Thoracic aorta (tissue), 2 donors: Measurements from ENCODE around the gene TTC9C. TPM values are rescaled to one million over a fixed set of nuclear protein-coding genes. Genes with fewer than 3 reads are reported as not detected.

Experiments
- ATAC-seq: fragments of 150-250 bp; one replicate; pipeline ENCODE4 v1.8.0; 2017; ENCODE audit warnings: low read depth; ENCODE audit not compliant: insufficient number of reproducible peaks, low FRiP score
- DNase-seq: peaks from one replicate; pipeline ENCODE4 v3.0.0-alpha.2; 2020; ENCODE audit warnings: low spot score
- H3K27ac ChIP-seq, 2 donors: fragments of 200-600 bp; sonication (generic); 1 replicate in 1 of 2; 2 replicates in 1 of 2; pipeline ENCODE4 v1.5.1; 2016; ENCODE audit warnings: mild to moderate bottlenecking in 2 of 2, moderate library complexity in 2 of 2
- H3K27me3 ChIP-seq: fragments of 200-600 bp; sonication (generic); replicated peaks from 2 replicates; pipeline ENCODE4 v1.6.0; 2016; ENCODE audit warnings: mild to moderate bottlenecking; ENCODE audit not compliant: insufficient read depth
- H3K36me3 ChIP-seq: fragments of 200-600 bp; sonication (generic); one replicate; pipeline ENCODE4 v1.5.1; 2016
- H3K4me1 ChIP-seq, 2 donors: fragments of 200-600 bp; sonication (generic); 1 replicate in 1 of 2; 2 replicates in 1 of 2; pipeline versions ENCODE4 v1.5.1 to v1.6.0; 2016; ENCODE audit warnings: low read depth in 2 of 2, mild to moderate bottlenecking in 1 of 2; ENCODE audit not compliant: control insufficient read depth in 1 of 2
- H3K4me3 ChIP-seq: fragments of 200-600 bp; sonication (generic); 2 replicates; pipeline ENCODE4 v1.5.1; 2016; ENCODE audit warnings: mild to moderate bottlenecking
- H3K9me3 ChIP-seq: fragments of 200-600 bp; sonication (generic); 2 replicates; pipeline ENCODE4 v1.5.1; 2016
- total RNA-seq, 2 donors: library from RNA; depleted of rRNA; stranded (reverse); fragments of >200 nt; gene quantifications; one replicate each; pipeline versions ENCODE4 v1.1.0 to v1.2.3, GENCODE V29; 2016
- TF ChIP-seq, protein P1 (sequence below): fragments of 200-600 bp; sonication (generic); IDR thresholded peaks from one replicate; pipeline ENCODE4 v1.5.1; 2019; ENCODE audit warnings: antibody characterized with exemption

TTC9C gene, protein sequence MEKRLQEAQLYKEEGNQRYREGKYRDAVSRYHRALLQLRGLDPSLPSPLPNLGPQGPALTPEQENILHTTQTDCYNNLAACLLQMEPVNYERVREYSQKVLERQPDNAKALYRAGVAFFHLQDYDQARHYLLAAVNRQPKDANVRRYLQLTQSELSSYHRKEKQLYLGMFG
- 10 to 100 TPM in 1 of 2 donors, 1 to 10 TPM in 1; 9.1 to 14.5 TPM for total RNA-seq

DNA sequence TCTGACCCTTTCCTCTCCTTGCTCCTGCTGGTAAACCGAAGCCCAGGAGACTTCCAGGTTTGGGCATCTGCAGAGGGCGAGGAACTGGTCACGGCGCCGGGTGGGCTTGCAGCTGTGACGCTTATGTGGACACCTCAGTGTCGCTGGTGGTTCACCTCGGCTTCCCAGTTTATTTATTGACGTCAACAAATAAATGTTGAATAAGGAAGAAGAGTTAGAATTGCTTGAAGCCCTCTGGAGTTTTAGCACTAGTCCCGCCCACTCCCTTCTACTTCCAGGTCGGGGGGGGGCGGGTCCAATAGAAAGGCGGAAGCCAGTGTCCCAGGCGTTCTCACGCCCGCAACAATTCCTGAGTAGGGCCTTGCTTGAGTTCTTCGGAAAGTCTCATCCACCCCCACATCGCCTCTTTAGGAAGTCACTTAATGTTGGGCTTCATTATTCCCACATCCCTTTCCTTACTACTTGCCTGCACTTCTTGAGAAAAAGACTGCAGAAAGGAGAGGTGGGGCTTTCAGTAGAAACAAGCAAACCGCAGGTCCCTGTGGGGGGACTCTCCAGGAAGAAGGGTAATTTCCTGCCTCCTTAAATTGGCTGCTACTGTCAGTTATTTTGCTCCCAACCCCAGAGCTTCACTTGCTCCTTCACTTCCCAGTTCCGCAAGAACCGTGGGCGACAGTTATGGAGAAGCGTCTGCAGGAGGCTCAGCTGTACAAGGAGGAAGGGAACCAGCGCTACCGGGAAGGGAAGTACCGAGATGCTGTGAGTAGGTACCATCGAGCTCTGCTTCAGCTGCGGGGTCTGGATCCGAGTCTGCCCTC, at the start of gene TTC9C:
Gene TTC9C (plus strand): TSS at position 316 of the 818 bp plus-strand sequence. CDS start 363 bp downstream, at position 679.
- Histone ChIP-seq H3K27me3 (no peaks in the 10 kb centered on the region), H3K4me1 (peaks cover 29 to 53% of the 10 kb centered on the region in 2 donors), H3K27ac (peak within 1 kb of the TSS; percentile 94 to 95), H3K4me3 (peak within 1 kb of the TSS; percentile 97), H3K9me3 (no peaks in the 10 kb centered on the region), H3K36me3 (peaks cover 16% of the 10 kb centered on the region)
- ATAC-seq (peak; percentile 71), DNase-seq (peak; percentile 74)
- TF ChIP-seq, protein P1, sequence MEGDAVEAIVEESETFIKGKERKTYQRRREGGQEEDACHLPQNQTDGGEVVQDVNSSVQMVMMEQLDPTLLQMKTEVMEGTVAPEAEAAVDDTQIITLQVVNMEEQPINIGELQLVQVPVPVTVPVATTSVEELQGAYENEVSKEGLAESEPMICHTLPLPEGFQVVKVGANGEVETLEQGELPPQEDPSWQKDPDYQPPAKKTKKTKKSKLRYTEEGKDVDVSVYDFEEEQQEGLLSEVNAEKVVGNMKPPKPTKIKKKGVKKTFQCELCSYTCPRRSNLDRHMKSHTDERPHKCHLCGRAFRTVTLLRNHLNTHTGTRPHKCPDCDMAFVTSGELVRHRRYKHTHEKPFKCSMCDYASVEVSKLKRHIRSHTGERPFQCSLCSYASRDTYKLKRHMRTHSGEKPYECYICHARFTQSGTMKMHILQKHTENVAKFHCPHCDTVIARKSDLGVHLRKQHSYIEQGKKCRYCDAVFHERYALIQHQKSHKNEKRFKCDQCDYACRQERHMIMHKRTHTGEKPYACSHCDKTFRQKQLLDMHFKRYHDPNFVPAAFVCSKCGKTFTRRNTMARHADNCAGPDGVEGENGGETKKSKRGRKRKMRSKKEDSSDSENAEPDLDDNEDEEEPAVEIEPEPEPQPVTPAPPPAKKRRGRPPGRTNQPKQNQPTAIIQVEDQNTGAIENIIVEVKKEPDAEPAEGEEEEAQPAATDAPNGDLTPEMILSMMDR = no peak

DNA sequence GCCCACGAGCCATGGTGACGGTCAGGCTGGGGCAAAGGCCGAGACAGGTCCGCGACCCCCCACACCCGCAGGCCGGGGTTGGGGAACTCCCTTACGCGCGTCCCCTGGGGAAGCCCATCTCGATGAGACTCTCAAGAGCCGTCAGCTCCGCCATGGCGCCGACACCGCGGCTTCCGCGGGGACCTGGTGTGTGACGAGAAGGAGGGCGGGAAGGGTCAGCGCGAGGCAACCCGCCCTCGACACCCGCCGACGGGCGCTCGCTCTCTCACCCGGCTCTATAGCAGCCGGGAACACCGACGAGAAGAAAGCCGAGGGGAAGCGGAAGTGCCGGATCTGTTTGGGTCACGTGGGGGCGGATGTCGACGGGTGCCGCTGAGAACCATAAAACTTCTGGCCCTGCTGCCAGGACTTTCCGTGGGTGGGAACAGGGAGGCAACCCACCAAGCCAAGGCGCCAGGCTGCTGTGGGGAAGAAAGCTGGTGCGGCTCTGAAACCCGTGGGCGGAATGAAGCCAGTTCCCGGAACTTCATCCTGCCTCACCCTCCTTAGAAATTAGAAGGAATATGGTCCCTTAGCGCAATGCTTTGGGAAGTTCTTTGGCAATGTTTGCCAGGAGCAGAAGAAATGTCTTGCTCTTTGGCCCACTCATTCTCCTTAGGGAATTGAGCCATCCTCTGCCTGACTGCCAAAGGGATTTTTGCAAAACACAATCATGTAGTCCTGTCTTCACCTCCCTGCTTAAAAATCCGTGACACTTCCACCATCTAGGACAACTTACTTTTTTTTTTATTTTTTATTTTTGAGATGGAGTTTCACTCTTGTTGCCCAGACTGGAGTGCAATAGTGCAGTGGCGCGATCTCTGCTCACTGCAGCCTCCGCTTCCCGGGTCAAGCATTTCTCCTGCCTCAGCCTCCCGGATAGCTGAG, 49.3 kb upstream of the TTC9C start, which contains the start of gene UBXN1:
Gene UBXN1 (minus strand): TSS at position 304 of the 927 bp plus-strand sequence. CDS start 150 bp downstream, at position 154.
- peaks cover 11 to 23% of the 10 kb centered on the region in 2 donors for H3K4me1 ChIP-seq
- peak within 1 kb of the TSS; percentile 93 to 97 for H3K27ac ChIP-seq
- no peaks in the 10 kb centered on the region for H3K27me3 ChIP-seq
- peak within 1 kb of the TSS; percentile 100 for H3K4me3 ChIP-seq
- ATAC-seq (peak; percentile 82), DNase-seq (peak; percentile 87)
- H3K9me3 ChIP-seq = no peaks in the 10 kb centered on the region
- H3K36me3 ChIP-seq = peaks cover 16% of the 10 kb centered on the region
- TF ChIP-seq, protein P1 = no peak

DNA sequence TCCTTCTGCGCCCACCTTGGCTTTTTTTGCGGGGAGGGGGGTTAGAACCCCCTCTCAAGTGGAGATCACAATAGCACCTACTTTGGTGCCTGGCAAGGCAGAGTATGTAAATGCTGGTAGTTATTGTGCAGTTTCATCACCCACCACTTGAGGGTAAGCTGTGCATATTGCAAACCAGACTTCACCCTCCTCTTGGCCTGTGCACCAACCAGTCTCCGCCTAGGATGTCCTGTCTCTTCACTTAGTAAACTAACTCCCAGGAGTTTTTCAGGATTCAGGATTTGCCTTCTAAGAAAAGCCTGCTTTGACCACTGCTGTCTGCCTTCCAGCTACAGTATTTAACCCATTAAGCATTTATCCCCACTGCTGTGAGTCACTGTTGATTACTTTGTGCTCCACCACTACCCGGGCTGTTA, 47.5 kb upstream of the TTC9C start:
- H3K27me3 ChIP-seq = no peaks in the 10 kb centered on the region
- H3K36me3 ChIP-seq = peaks cover 9% of the 10 kb centered on the region
- peaks cover 11 to 23% of the 10 kb centered on the region in 2 donors for H3K4me1 ChIP-seq
- TF ChIP-seq, protein P1 = peak; percentile 26
- H3K9me3 ChIP-seq = no peaks in the 10 kb centered on the region
- DNase-seq (no peak), ATAC-seq (no peak)
- H3K27ac ChIP-seq = no peak overlapping the region
- no peak overlapping the region for H3K4me3 ChIP-seq

DNA sequence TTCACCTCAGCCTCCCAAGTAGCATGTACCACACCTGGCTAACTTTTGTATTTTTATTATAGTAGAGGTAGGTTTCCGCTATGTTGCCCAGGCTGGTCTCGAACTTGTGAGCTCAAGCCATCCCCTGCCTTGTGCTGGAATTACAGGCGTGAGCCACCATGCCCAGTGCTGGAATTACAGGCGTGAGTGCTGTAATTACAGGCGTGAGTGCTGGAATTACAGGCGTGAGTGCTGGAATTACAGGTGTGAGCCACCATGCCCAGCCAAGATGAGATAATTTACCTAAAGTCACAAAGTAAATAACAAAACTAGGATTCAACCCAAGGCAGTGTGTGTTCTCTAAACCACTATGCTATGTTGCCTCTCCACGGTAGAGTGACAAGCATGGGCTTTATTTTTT, 45.8 kb upstream of the TTC9C start:
- H3K4me3 ChIP-seq = no peak overlapping the region
- H3K27ac ChIP-seq = no peak overlapping the region
- TF ChIP-seq, protein P1 = no peak
- no peaks in the 10 kb centered on the region for H3K9me3 ChIP-seq
- DNase-seq = no peak
- no peaks in the 10 kb centered on the region for H3K36me3 ChIP-seq
- H3K27me3 ChIP-seq = no peaks in the 10 kb centered on the region
- no peak for ATAC-seq
- peaks cover 11 to 17% of the 10 kb centered on the region in 2 donors for H3K4me1 ChIP-seq
